Smooth muscle cell (in vitro differentiated cells): ENCODE measurements around the gene UGT1A4. TPM values are rescaled to one million over a fixed set of nuclear protein-coding genes. Genes with fewer than 3 reads are reported as not detected.
A peak's percentile ranks its signal among the peaks of the same experiment; 100 is the strongest.

ENCODE experiments used
- DNase-seq: peaks from one replicate; lab custom pipeline; 2025; ENCODE audit not compliant: unreplicated experiment; lab: John Stamatoyannopoulos, UW
- H2AFZ ChIP-seq: fragments of 200-600 bp; sonication (generic); 2 replicates; pipeline ENCODE4 v1.6.0; 2016; ENCODE audit warnings: antibody characterized with exemption, low read depth, mild to moderate bottlenecking
- H3F3A ChIP-seq: fragments of 200-600 bp; sonication (generic); 2 replicates; pipeline ENCODE4 v1.6.0; 2017; ENCODE audit warnings: antibody characterized with exemption, low read depth
- H3K27ac ChIP-seq: fragments of 200-600 bp; sonication (generic); 2 replicates; pipeline ENCODE4 v1.5.1; 2016; ENCODE audit warnings: low read depth, mild to moderate bottlenecking
- H3K27me3 ChIP-seq: fragments of 200-600 bp; sonication (generic); 2 replicates; pipeline ENCODE4 v1.6.1; 2016; ENCODE audit warnings: low read depth, mild to moderate bottlenecking
- H3K36me3 ChIP-seq: fragments of 200-600 bp; sonication (generic); 2 replicates; pipeline ENCODE4 v1.5.1; 2016; ENCODE audit warnings: low read depth
- H3K4me1 ChIP-seq: fragments of 200-600 bp; sonication (generic); 2 replicates; pipeline ENCODE4 v1.5.1; 2016; ENCODE audit warnings: low read depth
- H3K4me2 ChIP-seq: fragments of 200-600 bp; sonication (generic); 2 replicates; pipeline ENCODE4 v1.6.0; 2016; ENCODE audit warnings: mild to moderate bottlenecking
- H3K4me3 ChIP-seq: fragments of 200-600 bp; sonication (generic); 2 replicates; pipeline ENCODE4 v1.5.1; 2016; ENCODE audit warnings: mild to moderate bottlenecking
- H3K79me2 ChIP-seq: fragments of 200-600 bp; sonication (generic); 2 replicates; pipeline ENCODE4 v1.6.0; 2016; ENCODE audit warnings: low read depth, mild to moderate bottlenecking
- H3K9ac ChIP-seq: fragments of 200-600 bp; sonication (generic); 2 replicates; pipeline ENCODE4 v1.6.0; 2016; ENCODE audit warnings: low read depth
- H3K9me3 ChIP-seq: fragments of 200-600 bp; sonication (generic); replicated peaks from 2 replicates; pipeline ENCODE4 v1.5.1; 2016; ENCODE audit warnings: low read depth
- H4K20me1 ChIP-seq: fragments of 200-600 bp; sonication (generic); 2 replicates; pipeline ENCODE4 v1.6.0; 2016; ENCODE audit warnings: low read depth
- WGBS: methylation state at CpG from one replicate; pipeline ENCODE4 v1.1.7; 2016; ENCODE audit warnings: low lambda C conversion rate; 5-methylcytosine and 5-hydroxymethylcytosine counted together
- polyA plus RNA-seq: library from polyadenylated mRNA; unstranded; fragments of >200 nt; fragmentation: Nextera tagmentation; extraction: Ambion mirVana; gene quantifications from 2 replicates; pipeline ENCODE4 v1.2.1, GENCODE V29; 2016
- total RNA-seq: library from RNA; depleted of rRNA; stranded (reverse); fragments of >200 nt; gene quantifications from 2 replicates; pipeline ENCODE4 v1.2.3, GENCODE V29; 2014
- TF ChIP-seq, protein P1 (sequence below): fragments of 200-600 bp; sonication (generic); IDR thresholded peaks from 2 replicates; pipeline ENCODE4 v1.5.1; 2017; ENCODE audit warnings: borderline replicate concordance, mild to moderate bottlenecking, antibody characterized with exemption; ENCODE audit not compliant: insufficient read depth, poor library complexity, severe bottlenecking

Gene UGT1A4
- total and polyA plus RNA-seq, 2 experiments from 2014 or later, result not detected

DNA sequence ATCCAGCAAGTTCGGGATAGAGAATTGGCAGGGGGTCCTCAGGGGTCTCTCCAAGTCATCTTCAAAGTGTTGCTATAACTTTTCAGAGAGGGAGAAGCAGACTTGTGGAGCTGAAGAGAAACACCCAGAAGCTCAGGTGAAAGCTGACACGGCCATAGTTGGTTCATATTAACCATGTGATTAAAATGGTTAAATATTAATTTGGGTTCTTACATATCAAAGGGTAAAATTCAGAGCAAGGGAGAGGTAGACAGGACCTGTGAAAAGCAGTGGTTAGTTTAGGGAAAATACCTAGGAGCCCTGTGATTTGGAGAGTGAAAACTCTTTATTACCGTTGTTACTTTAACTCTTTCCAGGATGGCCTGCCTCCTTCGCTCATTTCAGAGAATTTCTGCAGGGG, 25.9 kb upstream of the UGT1A4 start, which contains the start of gene UGT1A6:
Gene UGT1A6 (plus strand): TSS at position 243 of the 400 bp plus-strand sequence. CDS start 115 bp downstream, at position 358.
- H2AFZ ChIP-seq, result no peak within 1 kb of the TSS
- H3K9me3 ChIP-seq, result no peaks in the 10 kb centered on the region
- no peaks in the 10 kb centered on the region for H3K27me3 ChIP-seq
- no peak within 1 kb of the TSS for H3K4me3 ChIP-seq
- no peak within 1 kb of the TSS for H3K9ac ChIP-seq
- no peaks in the 10 kb centered on the region for H3K79me2 ChIP-seq
- 94% methylated on average over 4 of the region's 4 CpGs for WGBS
- no peaks in the 10 kb centered on the region for H3K4me1 ChIP-seq
- no peaks in the 10 kb centered on the region for H4K20me1 ChIP-seq
- TF ChIP-seq, protein P1, sequence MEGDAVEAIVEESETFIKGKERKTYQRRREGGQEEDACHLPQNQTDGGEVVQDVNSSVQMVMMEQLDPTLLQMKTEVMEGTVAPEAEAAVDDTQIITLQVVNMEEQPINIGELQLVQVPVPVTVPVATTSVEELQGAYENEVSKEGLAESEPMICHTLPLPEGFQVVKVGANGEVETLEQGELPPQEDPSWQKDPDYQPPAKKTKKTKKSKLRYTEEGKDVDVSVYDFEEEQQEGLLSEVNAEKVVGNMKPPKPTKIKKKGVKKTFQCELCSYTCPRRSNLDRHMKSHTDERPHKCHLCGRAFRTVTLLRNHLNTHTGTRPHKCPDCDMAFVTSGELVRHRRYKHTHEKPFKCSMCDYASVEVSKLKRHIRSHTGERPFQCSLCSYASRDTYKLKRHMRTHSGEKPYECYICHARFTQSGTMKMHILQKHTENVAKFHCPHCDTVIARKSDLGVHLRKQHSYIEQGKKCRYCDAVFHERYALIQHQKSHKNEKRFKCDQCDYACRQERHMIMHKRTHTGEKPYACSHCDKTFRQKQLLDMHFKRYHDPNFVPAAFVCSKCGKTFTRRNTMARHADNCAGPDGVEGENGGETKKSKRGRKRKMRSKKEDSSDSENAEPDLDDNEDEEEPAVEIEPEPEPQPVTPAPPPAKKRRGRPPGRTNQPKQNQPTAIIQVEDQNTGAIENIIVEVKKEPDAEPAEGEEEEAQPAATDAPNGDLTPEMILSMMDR, result no peak
- no peak within 1 kb of the TSS for H3K27ac ChIP-seq
- no peak within 1 kb of the TSS for H3K4me2 ChIP-seq
- DNase-seq, result no peak
- H3K36me3 ChIP-seq, result no peaks in the 10 kb centered on the region
- H3F3A ChIP-seq, result no peaks in the 10 kb centered on the region

DNA sequence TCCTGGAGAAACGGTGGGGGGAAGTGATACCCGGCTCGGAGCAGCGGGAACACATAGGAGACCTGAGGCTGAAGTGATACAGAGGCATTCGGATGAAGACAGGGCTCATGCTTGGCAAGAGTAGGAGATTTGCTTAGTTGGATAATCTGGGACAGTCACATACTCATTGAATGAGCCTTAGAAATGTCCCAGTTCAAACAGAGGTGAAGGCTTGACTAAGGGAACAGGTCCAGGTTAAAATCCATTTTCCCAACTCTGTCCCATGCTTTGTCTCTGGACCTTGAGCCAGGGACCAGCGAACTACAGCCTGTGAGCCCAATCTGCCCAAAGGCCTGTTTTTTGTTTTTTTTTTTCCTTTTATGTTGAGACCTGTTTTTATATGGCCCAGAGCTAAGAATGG, 24.6 kb upstream of the UGT1A4 start:
- Histone ChIP-seq H3K9ac (no peak overlapping the region), H3K4me3 (no peak overlapping the region), H3K9me3 (no peaks in the 10 kb centered on the region), H3K4me1 (no peaks in the 10 kb centered on the region), H2AFZ (no peak overlapping the region), H3K27ac (no peak overlapping the region), H3K36me3 (no peaks in the 10 kb centered on the region), H4K20me1 (no peaks in the 10 kb centered on the region), H3F3A (no peaks in the 10 kb centered on the region), H3K79me2 (no peaks in the 10 kb centered on the region), H3K4me2 (no peak overlapping the region), H3K27me3 (no peaks in the 10 kb centered on the region)
- TF ChIP-seq, protein P1, result no peak
- WGBS, result 93% methylated on average over 6 of the region's 6 CpGs
- no peak for DNase-seq

DNA sequence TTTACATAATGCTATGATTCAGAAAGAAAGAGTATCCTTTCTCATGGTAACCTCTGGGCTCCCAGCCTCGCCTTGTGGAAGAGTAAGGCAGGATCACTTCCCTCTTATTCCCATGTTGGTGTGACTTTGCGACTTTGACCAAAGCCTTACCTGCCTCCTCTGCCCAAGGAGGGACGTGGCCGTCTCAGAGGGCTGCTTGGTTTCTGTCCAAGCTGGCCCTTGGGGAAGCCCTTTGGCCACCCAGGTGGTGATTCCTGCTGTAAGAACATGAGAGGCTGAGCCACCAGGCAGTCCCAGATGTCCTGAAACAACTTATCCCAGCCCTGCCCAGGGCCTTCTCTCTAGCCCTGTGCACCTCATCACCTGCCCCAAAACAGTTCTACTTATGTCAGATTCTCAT, 19.8 kb upstream of the UGT1A4 start:
- Histone ChIP-seq H3K27me3 (no peaks in the 10 kb centered on the region), H3K4me2 (no peak overlapping the region), H3K4me1 (peaks cover 14% of the 10 kb centered on the region), H4K20me1 (no peaks in the 10 kb centered on the region), H3F3A (peaks cover 12% of the 10 kb centered on the region), H3K9me3 (no peaks in the 10 kb centered on the region), H3K9ac (no peak overlapping the region), H3K27ac (no peak overlapping the region), H2AFZ (no peak overlapping the region), H3K79me2 (no peaks in the 10 kb centered on the region), H3K4me3 (no peak overlapping the region), H3K36me3 (no peaks in the 10 kb centered on the region)
- no peak for DNase-seq
- TF ChIP-seq, protein P1, result no peak
- 97% methylated on average over 4 of the region's 4 CpGs for WGBS

DNA sequence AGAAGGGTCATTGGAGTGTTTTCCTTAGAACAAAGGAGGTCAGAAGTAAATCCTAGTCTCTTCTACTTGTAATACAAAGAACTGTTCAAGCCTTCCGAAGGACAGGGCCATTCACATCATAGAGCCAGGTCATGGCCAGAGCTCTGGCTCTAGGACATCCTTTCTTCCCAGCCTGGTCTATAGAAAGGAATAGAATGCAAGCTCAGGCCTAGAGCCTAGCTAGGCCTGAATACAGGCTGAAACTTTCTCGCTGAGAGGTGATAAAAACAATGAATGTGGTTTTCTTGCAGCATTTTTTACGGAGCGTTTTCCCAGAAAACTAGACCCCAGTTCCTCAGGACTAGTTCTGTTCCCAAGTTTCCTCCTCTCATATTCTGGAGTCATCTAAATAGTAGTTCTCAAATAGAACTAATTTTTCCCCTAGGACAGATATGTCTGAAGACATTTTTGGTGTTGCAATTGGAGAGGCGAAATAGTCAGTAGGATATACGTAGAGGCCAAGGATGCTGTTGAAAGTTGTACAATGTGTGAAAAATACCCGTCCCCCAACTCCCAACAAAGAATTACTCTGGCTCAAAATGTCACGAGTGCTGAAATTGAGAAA, 19.0 kb upstream of the UGT1A4 start:
- Histone ChIP-seq H3F3A (peaks cover 12% of the 10 kb centered on the region), H2AFZ (peak overlapping the region; percentile 56), H3K9ac (peak overlapping the region; percentile 31), H3K36me3 (no peaks in the 10 kb centered on the region), H3K9me3 (no peaks in the 10 kb centered on the region), H3K27ac (peak overlapping the region; percentile 77), H3K27me3 (no peaks in the 10 kb centered on the region), H3K79me2 (no peaks in the 10 kb centered on the region), H4K20me1 (no peaks in the 10 kb centered on the region), H3K4me3 (no peak overlapping the region), H3K4me1 (peaks cover 14% of the 10 kb centered on the region), H3K4me2 (peak overlapping the region; percentile 65)
- TF ChIP-seq, protein P1, result no peak
- DNase-seq, result no peak
- 67% methylated on average over 8 of the region's 8 CpGs for WGBS
